ENCODE measurements around the gene CELA2A.
"Not testable (repeated sequence)": the region's sequence is repeated elsewhere in the genome, so short reads cannot be mapped to it uniquely, and the experiment has no call there.

The CELA2A gene

DNA sequence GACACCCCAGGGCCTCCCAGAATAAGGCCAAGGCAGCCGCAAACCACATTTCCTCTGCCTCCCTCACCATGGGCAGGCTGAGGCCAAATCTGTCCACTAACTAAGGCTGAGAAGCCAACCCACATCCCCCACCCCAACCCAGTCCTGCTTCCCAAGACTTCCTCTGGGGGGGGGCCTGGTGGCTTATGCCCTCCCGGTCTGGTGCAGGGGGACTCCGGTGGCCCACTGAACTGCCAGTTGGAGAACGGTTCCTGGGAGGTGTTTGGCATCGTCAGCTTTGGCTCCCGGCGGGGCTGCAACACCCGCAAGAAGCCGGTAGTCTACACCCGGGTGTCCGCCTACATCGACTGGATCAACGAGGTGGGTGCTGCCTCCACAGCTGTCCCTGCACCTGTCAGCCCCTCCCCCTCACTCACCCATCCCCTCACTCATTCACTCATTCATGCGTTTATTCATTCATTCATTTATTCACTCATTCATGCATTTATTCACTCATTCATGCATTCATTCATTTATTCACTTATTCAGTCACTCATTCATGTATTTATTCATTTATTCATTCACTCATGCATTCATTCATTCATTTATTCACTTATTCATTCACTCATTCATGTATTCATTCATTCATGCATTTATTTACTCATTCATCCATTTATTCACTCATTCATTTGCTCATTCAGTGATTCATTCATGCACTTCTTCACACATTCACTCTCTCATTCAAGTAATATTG, 11.0 kb upstream of the CELA2A start:
- no peak for DNase-seq

GRCh38 chr1:15446212-15446611, 10.3 kb upstream of the CELA2A start:
- DNase-seq = no peak

- DNase-seq = no peak
These were observed 7.6 kb upstream of the CELA2A start for GRCh38 chr1:15448877-15449462.

- DNase-seq = no peak
These were observed 7.0 kb upstream of the CELA2A start for GRCh38 chr1:15449567-15449966.

DNA sequence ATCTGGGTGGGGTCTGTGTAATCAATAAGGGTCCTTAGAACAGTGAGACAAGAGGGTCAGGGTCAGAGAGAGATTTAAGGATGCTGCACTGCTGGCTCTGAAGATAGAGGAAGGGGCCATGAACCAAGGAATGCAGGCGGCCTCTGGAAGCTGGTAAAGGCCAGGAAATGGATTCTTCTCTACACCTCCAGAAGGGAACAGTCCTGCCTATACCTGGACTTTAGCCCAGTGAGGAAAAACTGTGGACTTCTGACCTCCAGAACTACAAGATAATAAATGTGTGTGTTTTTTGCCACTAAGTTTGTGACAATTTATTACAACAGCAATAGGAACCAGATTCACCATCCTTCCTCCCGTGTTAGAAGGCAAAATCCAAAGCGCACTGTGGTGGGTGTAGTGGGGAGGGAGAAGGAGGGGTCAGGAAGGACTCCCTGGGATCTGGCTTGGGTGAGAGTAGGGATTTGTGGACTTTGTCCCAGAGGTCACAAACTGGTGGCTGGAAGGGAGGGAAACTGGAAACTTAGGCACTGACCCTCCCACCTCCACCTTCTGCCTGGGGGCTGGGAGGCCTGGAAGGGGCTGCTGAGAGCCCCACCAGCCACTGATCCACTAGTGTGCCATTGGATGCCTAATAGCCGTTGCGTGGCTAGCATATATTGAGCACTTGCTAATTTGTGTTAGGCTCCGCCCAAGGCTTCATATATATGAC, 5.4 kb upstream of the CELA2A start:
- DNase-seq = no peak

GRCh38 chr1:15452216-15452615, 4.3 kb upstream of the CELA2A start:
- DNase-seq = no peak

DNA sequence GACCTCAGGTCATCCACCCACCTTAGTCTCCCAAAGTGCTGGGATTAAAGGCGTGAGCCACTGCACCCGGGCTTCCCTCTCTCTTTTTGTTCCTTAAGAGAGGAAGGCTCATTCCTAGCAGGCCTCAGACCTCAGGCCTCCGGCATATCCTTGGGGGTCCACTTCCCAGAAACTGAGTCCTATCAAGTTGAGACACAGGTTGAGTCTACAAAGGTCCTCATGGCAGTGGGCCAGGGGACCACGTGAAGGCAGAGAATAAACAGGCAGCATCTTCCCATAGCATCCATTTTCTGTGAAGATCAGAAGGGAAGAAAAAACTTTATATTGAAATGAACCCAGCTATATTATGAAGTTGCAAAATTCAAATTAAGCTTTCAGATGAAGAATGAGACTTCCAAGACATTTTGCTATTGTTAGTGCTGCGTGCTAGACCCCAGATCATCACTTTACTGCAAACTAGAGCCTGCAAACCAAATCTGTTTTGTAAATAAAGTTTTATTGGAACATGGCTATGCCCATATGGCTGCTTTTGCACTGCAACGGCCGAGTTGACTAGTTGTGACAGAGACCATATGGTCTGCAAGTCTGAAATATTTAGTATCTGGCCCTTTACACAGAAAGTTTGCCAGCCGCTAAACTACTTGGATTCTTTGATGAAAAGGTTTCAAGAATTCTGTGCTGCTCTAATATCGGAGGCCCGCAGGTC, 3.5 kb upstream of the CELA2A start:
- no peak for DNase-seq

GRCh38 chr1:15453734-15454133, 2.8 kb upstream of the CELA2A start:
- no peak for DNase-seq

DNA sequence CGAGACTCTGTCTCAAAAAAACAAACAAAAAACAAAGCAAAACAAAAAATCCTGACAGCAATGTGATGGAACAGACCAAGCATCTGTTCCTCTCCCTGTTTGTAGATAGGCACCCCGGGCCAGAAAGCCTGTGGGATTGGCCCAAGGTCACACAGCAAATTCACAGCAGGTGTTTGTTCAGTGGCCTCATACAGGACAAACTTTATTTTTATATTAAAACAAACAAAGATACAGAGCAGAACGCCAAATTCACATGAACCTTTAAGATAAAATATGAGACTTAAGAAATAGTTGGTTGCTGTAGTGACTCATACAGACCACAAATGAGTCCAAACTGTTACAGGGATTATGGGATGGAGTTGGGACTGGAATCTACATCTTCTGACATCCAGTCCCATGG, 2.3 kb upstream of the CELA2A start:
- DNase-seq = no peak

- peak; percentile 17 for DNase-seq
These were observed 1.0 kb upstream of the CELA2A start for GRCh38 chr1:15455522-15455921.

DNA sequence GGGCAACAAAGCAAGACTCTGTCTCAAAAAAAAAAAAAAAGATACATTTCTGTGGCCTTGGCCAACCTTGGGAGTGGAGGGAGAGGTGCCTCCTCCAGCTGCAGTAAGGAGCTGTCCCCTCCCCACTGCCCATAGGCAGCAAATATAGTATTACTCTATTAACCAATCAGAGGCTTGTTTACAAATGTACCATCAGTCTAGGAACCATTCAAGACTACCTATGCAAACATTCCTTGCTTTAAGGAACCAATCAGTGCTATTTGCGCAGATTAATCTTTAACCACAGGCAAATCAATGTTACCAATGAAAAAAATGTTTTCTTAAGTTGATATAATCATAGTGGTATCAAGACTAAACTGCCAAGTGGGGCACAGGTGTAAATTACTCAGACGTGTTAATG, 1.1 kb downstream of the CELA2A start:
- DNase-seq = no peak

- DNase-seq = not testable (repeated sequence)
These were observed 1.9 kb downstream of the CELA2A start for GRCh38 chr1:15458388-15458787.

- no peak for DNase-seq
These were observed 3.5 kb downstream of the CELA2A start for GRCh38 chr1:15459771-15460707.

GRCh38 chr1:15460708-15461095, 4.2 kb downstream of the CELA2A start:
- DNase-seq = no peak

GRCh38 chr1:15463064-15463800, 6.7 kb downstream of the CELA2A start:
- DNase-seq = not testable (repeated sequence)

GRCh38 chr1:15463926-15464322, 7.4 kb downstream of the CELA2A start:
- DNase-seq = not testable (repeated sequence)

GRCh38 chr1:15465674-15466073, 9.1 kb downstream of the CELA2A start:
- DNase-seq = no peak

GRCh38 chr1:15466955-15467625, 10.6 kb downstream of the CELA2A start:
- not testable (repeated sequence) for DNase-seq

DNA sequence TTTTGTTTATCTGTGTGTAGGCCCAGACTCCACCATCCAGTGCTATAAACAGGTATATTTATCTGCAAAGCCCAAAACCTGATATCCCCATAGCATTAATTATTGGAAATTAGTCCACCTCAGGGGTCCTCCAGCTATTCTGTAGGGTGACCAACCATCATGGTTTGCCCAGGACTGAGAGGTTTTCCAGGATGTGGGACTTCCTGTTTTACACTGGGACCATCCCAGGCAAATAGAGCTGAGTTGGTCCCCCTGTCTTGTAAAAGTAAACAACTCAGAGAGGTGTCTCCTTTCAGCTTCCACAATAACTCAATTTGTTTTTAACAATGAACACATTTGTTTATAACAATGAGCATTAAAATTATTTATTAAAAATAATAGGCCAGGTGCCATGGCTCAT, 11.6 kb downstream of the CELA2A start:
- DNase-seq = no peak

- no peak for DNase-seq
These were observed 12.8 kb downstream of the CELA2A start for GRCh38 chr1:15469361-15469760.

DNA sequence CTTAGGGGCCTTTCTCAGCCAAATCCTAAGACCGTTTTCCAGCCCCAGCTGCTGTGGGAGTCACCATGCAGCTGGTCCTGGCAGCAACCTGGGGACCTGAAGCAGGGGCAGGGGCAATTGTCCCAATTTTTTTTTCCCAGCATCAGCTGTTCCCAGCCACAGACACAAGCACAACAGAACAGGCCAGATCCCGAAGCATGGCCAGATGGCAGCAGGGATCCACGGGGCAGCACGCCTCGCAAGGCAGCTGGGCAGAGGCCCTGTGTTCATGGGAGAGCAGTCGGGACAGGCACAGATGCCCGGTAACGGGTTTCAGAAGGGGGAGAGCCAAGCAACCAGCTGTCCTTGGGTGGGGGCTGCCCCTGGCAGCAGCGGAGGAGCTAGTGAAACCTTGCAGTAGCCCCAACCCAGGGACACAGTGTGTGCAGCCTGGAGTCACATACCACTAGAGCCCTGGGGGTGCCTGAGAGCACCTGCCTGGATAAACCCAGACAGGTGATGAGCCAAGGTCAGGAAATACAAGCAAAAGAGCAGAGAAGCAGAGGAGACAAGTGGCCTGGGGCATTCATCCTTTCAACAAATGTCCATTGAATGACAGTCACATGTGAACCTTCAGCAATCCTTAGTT, 13.4 kb downstream of the CELA2A start:
- not testable (repeated sequence) for DNase-seq

All from activated CD4-positive, alpha-beta T cell treated with anti-CD3 and anti-CD28 coated beads, Interleukin-10, Interleukin-2, amounts not matched to agents 100 ng/mL and 50 ng/mL, durations not matched to agents 16 hours and 8 hours (primary cell).